Activated T-helper 1 cell treated with Interleukin-2 at 50 U/mL for 16 hours (primary cell): ENCODE measurements around the gene ELOVL4.

Experiments
- DNase-seq: peaks from one replicate; pipeline ENCODE4 v3.0.0-alpha.2; 2020; ENCODE audit warnings: low read depth

ELOVL4 gene

DNA sequence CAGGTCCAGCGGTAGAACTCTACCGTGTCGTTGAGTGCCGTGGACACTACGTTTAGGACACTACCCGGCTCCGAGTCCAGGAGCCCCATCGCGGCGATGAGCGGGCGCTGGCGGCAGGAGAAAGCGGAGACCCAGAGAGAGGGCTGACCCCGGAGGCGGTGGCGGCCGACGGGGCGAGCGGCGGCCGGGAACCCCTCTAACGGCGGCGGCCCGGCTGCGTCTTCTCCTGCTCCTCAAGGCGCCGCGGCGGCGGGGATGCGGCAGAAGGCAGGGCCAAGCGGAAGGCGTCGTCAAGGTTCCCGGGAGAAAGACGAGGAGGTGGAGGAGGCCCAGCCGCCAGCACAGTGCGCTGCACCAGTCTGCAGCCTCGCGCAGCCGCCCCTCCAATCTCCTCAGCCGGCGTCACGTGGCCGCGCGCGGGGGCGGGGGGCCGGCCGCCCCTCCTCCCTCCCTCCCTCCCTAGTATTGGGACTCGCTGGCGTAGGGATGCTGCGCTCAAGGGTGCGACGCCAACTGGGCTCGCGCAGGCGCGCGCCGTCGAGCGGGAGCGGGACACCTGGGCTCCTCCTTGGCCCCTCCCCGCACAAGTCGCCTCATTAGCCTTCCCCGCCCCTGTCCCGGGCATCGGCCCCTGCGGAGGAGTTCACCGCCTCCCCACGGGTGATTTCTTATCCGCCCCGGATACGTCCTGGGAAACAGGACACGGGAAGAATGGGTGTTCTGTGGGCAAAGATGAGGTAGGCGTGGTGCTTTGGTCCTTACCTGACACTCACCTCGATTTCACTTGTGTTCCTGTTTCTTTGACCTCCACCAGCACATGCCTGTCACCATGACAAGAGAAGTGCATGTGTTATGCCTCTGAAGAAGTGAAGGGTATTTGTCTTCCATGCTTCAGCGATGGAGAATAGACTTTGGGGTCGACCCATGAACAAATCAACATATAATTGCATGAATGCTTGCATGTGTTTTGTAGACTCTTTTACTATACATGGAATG, at the start of gene ELOVL4:
TSS of gene ELOVL4 (minus strand) at position 363 of the 996 bp plus-strand sequence. CDS start at position 89, 274 bp downstream.
- DNase-seq, result peak; percentile 18

DNA sequence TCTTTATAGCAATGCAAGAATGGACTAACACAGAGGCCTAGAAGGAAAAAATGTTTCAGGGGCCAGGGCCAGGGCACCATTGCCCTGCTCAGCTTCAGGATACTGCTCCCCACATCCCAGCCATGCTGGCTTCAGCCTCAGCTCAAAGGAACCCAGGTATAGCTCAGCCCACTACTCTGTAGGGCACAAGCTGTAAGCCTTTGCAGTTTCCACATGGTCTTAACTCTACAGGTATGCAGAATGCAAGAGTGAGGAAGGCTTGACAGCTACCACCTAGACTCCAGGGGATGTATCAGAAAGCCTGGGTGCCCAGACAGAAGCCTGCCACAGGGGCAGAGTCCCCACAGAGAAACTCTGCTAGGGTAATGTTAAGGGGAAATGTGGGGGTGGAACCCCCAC, 46.6 kb upstream of the ELOVL4 start:
- no peak for DNase-seq

DNA sequence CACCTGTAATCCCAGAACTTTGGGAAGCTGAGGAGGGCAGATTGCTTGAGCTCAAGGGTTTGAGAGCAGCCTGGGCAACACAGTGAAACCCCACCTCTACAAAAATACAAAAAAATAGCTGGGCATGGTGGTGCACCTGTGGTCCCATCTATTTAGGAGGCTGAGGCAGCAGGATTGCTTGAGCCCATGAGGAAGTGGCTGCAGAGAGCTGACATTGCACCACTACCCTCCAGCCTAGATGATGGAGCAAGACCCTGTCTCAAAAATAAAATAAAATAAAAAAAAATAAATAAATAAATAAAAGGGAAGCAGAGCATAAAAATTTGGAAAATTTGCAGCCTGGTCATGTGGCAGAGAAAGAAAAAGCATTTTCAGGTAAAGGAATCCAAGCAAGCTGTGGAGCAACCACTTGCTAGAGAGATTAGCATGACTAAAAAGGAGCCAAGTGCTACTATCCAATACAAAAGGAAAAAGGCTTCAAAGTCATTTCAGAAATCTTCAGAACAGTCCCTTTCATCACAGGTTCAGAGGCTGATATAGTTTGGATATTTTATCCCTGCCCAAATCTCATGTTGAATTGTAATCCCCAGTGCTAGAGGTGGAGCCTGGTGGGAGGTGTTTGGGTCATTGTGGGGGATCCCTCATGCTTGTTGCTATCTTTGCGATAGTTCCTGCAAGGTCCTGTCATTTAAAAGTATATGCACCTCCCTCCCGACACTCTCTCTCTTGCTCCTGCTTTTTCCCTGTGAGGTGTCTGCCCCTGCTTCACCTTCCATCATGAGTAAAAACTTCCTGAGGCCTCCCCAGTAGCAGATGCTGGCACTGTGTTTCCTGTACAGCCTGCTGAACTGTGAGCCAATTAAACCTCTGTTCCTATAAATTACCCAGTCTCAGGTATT, 45.9 kb upstream of the ELOVL4 start:
- no peak for DNase-seq

DNA sequence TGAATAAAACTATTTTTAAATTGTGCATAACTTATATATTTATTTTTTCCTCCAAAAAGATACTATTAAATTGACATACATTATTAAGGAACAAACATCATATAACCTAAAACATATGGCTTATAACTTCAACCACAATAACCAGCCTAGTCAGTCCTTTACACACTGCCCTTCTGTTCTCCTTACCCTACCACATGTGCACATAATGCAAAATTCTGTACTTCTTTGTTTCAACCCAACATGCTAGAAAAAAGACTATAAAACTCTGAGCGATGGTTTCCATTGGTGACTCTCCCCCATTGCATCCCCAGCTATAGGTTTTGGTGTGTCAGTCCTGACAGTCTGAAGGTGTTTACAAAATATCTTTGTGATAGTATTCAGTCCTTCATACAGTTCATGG, 42.3 kb upstream of the ELOVL4 start:
- DNase-seq, result no peak

DNA sequence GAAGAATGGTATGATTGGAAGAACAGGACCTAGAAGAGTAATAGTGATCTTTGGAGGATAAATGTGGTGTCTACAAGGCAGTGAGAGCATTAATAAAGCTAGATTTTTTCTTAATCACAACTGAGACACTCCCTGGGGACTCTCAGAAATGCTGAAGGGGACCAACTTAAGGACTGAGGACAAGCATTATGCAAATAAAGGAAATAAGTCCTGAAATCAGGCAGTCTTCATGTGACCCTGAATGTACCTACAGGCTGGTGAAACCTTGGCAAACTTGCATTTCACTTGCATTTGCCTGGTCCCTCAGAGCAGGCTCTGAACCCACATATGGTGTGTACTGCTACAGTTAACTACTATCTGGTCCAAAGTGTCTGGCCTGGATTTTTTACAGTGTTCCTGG, 37.8 kb upstream of the ELOVL4 start:
- DNase-seq, result no peak

DNA sequence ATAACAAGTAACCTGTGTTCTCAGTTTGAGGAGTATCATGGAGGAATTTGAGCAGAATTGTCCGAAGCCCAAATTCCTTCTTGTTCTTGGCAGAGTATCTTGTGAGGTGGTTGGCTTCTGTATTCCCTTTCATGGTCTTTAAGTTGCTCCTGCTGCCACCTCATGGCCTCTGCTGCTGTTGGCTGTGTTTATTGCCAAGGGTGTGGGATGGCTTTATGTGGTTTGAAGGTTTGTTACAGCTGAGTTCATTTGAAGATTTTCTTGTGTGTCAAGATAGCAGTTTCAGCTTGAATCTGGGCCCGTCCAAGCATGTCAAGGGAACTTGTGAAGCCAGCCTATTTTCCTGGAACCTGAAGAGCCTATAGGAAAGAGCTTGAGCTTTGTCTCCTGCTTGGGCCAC, 36.9 kb upstream of the ELOVL4 start:
- no peak for DNase-seq

DNA sequence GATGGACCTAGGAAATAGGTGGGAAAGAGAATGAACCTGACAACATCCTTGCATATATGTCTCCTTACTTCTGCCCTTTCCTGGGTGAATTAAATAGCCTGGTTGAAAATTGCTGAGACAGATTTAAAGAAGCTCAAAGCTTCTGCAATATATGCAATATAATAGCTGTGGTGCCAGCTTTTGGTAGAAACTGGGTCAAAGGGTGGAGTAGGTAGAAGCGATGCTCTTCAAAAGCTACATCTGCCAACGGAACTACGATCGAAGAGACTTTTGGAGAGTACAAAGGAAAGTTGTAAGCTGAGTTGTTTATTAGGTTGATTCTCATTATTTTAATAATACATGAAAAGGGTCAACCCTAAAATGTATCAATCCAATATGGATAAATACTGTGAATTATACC, 34.3 kb upstream of the ELOVL4 start:
- no peak for DNase-seq

DNA sequence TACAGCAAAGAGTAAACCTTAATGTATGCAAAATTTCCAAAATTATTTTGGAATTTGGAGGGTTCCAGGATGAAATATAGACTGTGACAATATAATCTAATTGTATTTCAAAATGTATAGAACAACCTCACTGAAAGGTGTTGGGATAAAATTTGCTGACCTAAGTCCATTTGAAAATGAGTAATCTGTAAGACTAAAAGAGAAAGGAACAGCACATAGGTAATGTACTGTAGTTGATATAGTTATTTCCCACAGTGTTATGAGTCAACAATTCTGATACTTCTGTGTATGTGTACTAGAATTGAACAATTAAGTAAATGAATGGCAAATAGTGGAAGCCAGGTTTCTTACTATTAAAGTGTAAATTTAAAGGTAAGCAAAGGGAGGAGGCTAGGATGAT, 23.8 kb upstream of the ELOVL4 start:
- DNase-seq, result no peak

DNA sequence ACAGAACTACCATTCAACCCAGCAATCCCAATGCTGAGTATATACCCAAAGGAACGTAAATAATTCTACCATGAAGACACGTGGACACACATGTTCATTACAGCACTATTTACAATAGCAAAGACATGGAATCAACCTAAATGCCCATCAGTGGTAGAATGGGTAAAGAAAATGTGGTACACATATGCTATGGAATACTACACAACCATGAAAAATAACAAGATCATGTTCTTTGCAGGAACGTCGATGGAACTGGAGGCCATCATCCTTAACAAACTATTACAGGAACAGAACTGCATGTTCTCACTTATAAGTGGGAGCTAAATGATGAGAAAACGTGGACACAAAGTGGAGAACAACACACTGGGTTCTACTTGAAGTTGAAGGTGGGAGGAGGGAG, 22.4 kb upstream of the ELOVL4 start:
- DNase-seq, result no peak

DNA sequence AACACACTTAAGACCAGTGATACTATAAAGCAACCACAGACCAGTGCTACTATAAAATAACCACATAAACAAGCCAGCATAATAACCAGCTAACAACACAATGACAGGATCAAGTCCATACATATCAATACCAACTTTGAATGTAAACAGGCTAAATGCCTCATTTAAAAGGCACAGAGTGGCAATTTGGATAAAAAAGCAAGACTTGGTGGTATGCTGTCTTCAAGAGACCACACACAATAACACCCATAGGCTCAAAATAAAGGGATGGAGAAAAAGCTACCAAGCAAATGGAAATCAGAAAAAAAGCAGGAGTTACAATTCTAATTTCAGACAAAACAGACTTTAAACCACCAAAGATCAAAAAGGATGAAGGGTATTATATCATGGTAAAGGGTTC, 19.8 kb upstream of the ELOVL4 start:
- no peak for DNase-seq

DNA sequence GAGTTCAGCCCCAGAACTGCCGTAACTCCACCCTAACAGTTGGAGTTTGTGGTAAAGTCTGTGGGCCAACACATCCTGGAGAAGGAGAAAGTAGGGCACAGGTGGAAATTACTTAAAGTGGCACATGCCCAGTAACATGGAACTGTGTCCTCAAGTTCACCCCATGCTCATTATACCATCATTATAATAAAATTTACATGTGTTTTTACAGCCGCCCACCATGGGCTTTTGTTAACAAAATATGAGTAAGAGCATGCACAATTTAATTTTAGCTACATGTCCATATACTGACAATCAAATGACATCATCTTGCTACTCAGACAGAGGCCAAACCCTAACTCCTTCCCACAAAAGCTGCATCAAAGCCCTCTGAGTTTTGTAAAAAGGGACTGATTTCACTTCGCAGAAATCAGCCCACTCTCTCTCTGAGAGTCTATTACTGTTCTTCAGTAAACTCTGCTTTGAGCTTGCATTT, 17.3 kb upstream of the ELOVL4 start:
- no peak for DNase-seq

DNA sequence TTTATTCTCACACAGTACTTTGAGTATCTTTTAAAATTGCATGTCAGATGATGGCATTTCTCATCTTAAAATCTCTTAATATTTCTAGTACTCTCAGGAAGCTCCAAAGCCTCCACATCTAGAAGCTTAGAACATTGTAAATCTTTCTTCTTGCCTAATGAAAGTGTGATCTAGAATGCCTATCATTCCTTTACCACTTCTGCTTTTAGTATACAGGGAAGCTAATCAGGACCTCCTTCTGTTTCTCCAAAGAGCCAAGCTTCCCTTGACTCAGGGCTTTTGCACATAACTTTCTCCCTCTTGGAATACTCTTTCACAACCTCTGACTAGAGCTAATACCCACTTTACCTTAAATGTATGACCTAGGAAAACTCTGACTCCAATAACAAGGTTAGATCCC, 7.5 kb upstream of the ELOVL4 start:
- no peak for DNase-seq

DNA sequence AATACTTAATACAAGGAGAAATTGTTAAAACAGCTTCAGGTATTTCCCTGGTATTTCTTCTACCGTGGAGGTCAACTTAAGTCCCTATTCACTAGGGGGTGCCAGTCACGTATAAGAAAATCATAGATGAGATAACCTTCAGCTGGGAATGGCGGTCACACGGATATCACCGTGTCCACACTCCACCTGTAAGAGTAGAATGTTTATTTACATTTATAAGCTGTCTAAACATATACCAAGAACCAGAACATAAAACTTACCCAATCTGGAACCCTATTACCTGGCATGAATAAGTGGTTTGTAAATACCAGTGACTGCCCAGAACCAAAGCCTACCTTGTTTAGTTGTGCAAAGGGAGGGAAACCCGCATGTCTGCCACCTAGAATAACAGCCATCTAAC, 1.9 kb upstream of the ELOVL4 start:
- DNase-seq, result no peak

DNA sequence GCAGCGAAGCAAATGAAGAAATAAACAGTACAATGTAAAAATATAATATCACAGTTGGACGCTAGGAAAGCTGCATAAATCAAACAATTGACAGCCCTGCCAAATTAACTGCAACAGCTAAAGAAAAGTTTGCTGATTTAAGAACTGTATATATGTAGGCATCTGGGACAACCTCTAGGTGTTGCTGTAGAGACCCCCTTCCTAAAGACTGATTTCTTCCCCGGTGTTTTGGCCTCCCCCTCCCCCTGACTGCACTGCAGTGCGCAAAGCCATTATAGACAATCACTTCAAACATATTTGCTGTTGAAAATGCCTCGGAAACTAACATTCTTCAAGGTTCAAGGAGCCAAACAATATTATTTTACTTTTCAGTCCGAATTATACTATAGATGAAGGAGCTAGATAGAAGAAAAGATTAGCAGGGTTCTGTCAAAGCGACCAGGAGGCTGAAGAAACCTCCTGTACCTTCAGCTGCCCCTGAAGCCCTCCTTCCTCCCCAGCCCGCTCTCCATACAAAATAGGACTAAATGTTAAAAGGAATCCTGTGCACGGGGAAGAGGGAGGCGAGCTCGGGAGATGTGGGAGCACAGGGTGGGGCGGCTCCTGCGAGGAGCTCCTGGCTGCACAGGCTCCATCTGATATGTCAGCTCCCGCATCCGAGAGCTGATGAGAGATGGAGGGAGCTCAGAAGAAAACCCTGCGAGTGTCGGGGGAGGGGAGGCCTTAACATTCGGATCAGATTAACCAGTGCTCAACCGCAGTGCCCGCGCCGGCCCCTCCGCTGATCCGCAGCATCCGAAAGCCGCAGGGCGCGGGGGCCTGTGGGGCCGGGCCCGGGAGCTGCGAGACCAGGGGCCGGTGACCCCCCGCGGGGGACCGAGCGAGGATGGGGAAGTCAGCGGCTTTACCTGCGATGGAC, 822 bp downstream of the ELOVL4 start:
- no peak for DNase-seq

DNA sequence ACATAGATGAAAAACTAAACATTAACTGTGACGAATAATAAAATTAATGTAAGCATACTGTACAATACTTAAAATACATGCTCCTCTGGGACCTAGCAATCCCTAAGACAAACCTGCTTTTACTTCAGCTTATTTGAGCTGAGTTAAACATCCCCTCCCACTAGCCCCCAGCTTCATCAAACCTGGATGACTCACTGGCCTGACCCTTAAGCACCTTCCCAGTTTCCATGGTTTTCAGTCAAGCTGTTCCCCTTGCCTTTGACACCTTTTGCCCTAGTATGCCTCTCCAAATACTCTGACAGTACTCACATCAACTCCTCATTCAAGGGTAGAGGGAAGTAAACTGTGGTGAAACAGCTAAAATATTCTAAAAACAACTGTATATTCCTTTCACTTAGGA, 4.2 kb downstream of the ELOVL4 start:
- no peak for DNase-seq

DNA sequence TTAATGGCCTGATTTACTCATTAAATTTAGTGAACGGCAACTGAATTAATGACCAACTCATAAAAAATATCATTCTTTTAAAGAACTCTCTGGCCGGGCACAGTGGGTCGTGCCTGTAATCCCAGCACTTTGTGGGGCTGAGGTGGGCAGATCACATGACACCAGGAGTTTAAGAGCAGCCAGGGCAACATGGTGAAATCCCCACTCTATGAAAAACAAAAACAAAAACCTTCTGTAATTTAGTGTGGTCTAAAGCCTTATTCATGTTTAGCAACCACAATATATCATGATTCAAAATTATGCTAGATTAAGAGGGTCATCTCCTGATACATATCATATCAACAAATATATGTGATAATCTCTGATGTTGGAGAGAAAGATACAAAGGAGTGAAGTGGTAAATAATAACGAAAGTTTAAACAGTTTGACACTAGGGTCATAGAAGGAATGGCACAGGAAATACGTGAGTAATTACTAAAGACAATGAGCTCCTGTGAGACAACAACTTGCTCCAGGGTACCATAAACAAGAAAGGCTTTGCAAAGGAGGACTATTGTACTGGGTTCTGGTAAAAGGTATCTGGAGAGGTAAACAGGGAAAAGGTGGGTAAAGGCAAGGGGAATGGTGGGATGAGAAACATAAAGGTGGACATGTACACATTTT, 5.7 kb downstream of the ELOVL4 start:
- DNase-seq, result no peak

DNA sequence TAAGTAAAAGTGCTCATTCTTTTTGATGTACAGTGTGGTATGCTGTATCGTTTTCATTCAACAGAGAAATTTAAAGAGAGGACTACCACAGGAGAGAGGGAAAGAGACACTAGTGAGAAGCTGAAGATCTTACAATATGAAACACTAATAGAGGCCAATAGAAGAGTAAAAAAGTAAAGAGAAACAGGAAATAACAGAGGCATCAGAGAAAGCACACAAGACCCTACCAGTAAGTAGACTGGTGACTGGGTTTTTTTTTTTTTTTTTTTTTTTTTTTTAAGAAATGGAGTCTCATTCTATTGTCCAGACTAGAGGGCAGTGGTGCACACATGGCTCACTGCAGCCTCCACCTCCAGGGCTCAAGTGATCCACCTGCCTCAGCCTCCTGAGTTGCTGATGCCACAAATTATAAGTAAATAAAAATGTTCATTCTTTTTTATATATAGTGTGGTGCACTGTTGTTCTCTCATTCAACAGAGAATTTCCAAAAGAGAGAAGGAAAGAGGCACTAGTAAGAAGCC, 18.8 kb downstream of the ELOVL4 start:
- no peak for DNase-seq

DNA sequence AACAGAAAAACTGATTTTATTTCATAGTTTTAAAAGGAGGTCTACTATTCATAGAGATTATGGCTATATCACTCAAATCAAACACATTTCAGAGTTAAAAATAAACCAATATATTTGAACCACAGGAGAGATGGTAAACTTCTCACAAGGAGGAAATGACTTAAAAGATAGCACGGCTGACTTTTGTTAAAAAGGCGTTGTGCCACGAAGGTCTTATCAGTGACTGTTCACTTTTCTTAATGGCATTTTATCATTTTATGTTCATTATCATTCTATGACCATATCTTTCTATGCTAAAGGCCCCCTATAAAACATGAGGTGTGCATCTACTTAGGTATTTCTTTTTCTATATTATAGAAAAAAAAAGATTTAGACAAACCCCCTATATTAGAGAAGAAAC, 19.6 kb downstream of the ELOVL4 start:
- no peak for DNase-seq

DNA sequence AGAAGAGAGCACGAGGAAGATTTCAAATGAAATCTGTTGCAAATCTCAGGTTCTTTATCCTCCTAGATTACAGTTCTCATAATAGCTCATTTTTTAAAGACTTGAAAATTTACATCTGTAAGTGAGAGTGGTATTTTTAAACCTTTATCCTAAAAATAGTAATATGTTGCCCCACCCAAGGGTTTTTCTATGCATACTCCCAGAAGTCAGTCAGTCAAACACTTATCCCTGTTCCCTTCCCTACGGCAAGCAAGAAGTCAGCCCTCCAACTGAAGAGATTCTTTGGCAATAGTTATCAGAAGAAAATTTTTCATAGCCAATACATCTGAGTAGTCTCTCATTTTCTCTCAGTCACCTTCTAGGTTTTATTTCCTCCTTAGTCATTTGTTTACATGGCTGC, 24.1 kb downstream of the ELOVL4 start:
- no peak for DNase-seq

DNA sequence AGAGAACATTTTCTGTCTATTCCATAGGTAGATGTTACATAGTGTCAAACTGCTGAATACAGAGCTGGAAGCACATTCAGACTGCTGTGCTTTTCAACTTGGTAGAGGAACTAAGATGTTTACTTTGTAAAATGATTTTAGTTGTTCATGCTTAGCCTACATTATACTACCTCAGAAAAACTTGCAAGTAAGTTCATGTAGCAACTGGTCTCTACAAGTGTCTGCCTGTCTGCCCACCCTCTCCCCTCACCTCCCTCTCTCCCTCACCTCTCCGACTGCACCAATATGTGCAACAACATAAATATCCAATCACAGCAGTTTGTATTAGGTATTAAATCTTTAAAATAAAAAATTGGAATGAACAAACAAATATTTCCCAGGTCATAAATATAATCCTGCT, 25.3 kb downstream of the ELOVL4 start:
- no peak for DNase-seq

DNA sequence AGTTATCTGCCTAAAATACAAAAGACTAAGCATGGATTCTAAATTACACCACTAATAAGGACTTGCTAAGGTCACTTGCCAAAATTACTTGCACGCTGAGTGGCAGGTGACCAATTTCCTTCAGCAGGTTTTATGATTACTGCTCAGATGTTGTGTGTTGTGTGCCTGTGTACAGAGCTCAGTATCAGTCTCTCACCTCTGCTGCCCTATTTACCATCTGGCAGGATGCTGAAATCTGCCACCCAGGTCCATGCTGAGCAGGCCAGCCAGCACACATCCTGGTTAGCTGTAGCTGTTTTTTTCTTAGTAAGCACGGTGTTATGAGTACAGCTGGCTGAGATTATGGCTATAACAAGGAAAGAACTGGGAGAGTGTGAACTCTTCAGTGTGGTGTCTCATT, 34.0 kb downstream of the ELOVL4 start:
- no peak for DNase-seq
